Measurements from ENCODE around the gene POM121L2.

Gene POM121L2

GRCh38 chr6:27275025-27275956, 36.8 kb downstream of the POM121L2 start:
- TF ChIP-seq CEBPB (IDR thresholded peaks at IDR 0.05) (no peak), USF1 (IDR thresholded peaks at IDR 0.05) (no peak), ZBTB7A (IDR thresholded peaks at IDR 0.05; ENCODE audit: low read depth) (no peak), TCF12 (IDR thresholded peaks at IDR 0.05; ENCODE audit: low read depth) (no peak), EGR1 (IDR thresholded peaks at IDR 0.05) (0 out of 2 replicates have a peak, but pooled peaks have one; percentile 12), MAX (IDR thresholded peaks at IDR 0.05) (no peak), REST (IDR thresholded peaks at IDR 0.05; ENCODE audit: low read depth) (no peak), TEAD4 (IDR thresholded peaks at IDR 0.05) (0 out of 2 replicates have a peak, but pooled peaks have one; percentile 29)

- TF ChIP-seq TCF12 (IDR thresholded peaks at IDR 0.05; ENCODE audit: low read depth) = no peak
- no peak for TF ChIP-seq YY1 (IDR thresholded peaks at IDR 0.05; ENCODE audit: low read depth)
- TF ChIP-seq TAF1 (IDR thresholded peaks at IDR 0.05; ENCODE audit: low read depth) = no peak
Observed at GRCh38 chr6:27273783-27274182, 38.3 kb downstream of the POM121L2 start.

- TF ChIP-seq USF1 (IDR thresholded peaks at IDR 0.05) (no peak), REST (IDR thresholded peaks at IDR 0.05; ENCODE audit: low read depth) (no peak), YY1 (IDR thresholded peaks at IDR 0.05; ENCODE audit: low read depth) (no peak), CEBPB (IDR thresholded peaks at IDR 0.05) (no peak), CREB1 (IDR thresholded peaks at IDR 0.05; ENCODE audit: low read depth) (no peak), FOXM1 (IDR thresholded peaks at IDR 0.05; ENCODE audit: borderline replicate concordance, low read depth) (no peak), MAX (IDR thresholded peaks at IDR 0.05) (no peak), EP300 (IDR thresholded peaks at IDR 0.05; ENCODE audit: borderline replicate concordance) (no peak), TAF1 (IDR thresholded peaks at IDR 0.05; ENCODE audit: low read depth) (no peak)
Observed at GRCh38 chr6:27268803-27269202, 43.3 kb downstream of the POM121L2 start.

GRCh38 chr6:27267857-27268434, 44.1 kb downstream of the POM121L2 start:
- TF ChIP-seq CREB1 (IDR thresholded peaks at IDR 0.05; ENCODE audit: low read depth) (no peak), TCF12 (IDR thresholded peaks at IDR 0.05; ENCODE audit: low read depth) (no peak), EP300 (IDR thresholded peaks at IDR 0.05; ENCODE audit: borderline replicate concordance) (no peak), MAX (IDR thresholded peaks at IDR 0.05) (no peak), TAF1 (IDR thresholded peaks at IDR 0.05; ENCODE audit: low read depth) (no peak), FOXM1 (IDR thresholded peaks at IDR 0.05; ENCODE audit: borderline replicate concordance, low read depth) (no peak), RAD21 (IDR thresholded peaks at IDR 0.05; ENCODE audit: low read depth) (no peak), TEAD4 (IDR thresholded peaks at IDR 0.05) (no peak), YY1 (IDR thresholded peaks at IDR 0.05; ENCODE audit: low read depth) (no peak), EGR1 (IDR thresholded peaks at IDR 0.05) (no peak), USF1 (IDR thresholded peaks at IDR 0.05) (no peak), NFIC (IDR thresholded peaks at IDR 0.05) (no peak), CEBPB (IDR thresholded peaks at IDR 0.05) (no peak), REST (IDR thresholded peaks at IDR 0.05; ENCODE audit: low read depth) (no peak), ZBTB7A (IDR thresholded peaks at IDR 0.05; ENCODE audit: low read depth) (no peak)
